ENCODE results near the gene CCDC91. TPM values are rescaled to one million over a fixed set of nuclear protein-coding genes. Genes with fewer than 3 reads are reported as not detected.

The CCDC91 gene
- polyA plus RNA-seq, 3 donors: 6.3 to 18.1 (median 15.6) TPM

DNA sequence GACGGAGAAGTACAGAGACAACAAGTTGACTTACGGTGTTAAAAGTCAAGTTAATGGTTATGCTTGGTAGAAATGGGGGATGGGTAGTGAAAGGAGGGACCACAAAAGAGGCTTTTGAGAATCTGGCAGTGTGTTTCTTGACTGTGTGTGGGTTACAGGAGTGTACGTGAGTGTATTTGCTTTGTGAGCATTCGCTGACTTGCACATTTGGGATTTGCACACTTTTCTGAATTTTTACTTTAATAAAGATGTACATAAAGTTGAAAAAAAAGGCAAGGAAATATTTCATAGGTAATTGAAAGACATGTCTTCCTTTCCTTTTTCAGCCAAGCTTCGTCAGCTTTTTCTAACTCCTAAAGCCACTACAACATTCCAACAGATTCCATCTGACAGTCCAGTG, 28.6 kb upstream of the CCDC91 start:
- peaks cover 0 to 10% (median 0%) of the 10 kb centered on the region in 7 donors for H3K9me3 Mint-ChIP-seq
- no peaks in the 10 kb centered on the region for H3K9me3 ChIP-seq (replicated peaks in 1 of 2; ENCODE audit: control insufficient read depth in 1 of 2, insufficient read depth in 1 of 2, low read length in 2 of 2)
- whole genome bisulfite sequencing (ENCODE audit: insufficient coverage): 97% methylated on average over 3 of the region's 5 CpGs

DNA sequence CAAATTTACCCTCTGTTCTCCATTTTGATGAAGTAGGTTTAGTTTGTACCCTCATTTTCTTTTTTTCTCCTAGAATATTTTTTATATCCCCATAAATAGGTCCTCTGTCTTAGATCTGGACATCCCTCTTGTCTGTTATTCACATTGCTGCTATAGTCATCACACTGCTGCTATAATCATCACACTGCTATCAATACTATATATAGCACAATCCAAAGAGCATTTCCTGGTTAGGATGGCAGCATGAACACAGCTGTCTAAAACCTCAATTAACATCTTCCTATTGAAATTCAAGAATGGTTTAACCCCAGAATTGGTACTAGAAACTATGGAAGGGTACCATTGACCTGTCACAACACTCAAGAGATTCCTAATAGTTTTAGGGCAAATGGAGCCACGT, 27.6 kb upstream of the CCDC91 start:
- Histone ChIP-seq H3K27ac (ENCODE audit: low read depth in 1 of 2, low read length in 2 of 2) (no peak overlapping the region), H3K4me3 (replicated peaks in 1 of 3; ENCODE audit: low read depth in 2 of 3, low read length in 3 of 3) (no peak overlapping the region), H2AFZ (ENCODE audit: insufficient read depth, low read depth, low read length, poor library complexity, severe bottlenecking) (no peak overlapping the region), H3K79me2 (ENCODE audit: insufficient read depth, low read length) (no peaks in the 10 kb centered on the region), H3K4me1 (ENCODE audit: control insufficient read depth in 1 of 2, insufficient read depth in 2 of 2, low read length in 2 of 2) (no peaks in the 10 kb centered on the region), H3K9me3 (replicated peaks in 1 of 2; ENCODE audit: control insufficient read depth in 1 of 2, insufficient read depth in 1 of 2, low read length in 2 of 2) (no peaks in the 10 kb centered on the region), H3K9ac (ENCODE audit: insufficient read depth, low read length, poor library complexity, severe bottlenecking) (no peak overlapping the region), H3K27me3 (ENCODE audit: control insufficient read depth in 2 of 2, insufficient read depth in 2 of 2, low read length in 2 of 2) (no peaks in the 10 kb centered on the region), H3K4me2 (replicated peaks; ENCODE audit: extremely low read depth, low read length, poor library complexity, severe bottlenecking) (no peak overlapping the region), H4K20me1 (ENCODE audit: insufficient read depth, low read length) (no peaks in the 10 kb centered on the region), H3K36me3 (replicated peaks in 1 of 2; ENCODE audit: control insufficient read depth in 1 of 2, insufficient read depth in 2 of 2, low read length in 2 of 2) (no peaks in the 10 kb centered on the region)
- no peak overlapping the region for H3K27ac Mint-ChIP-seq
- intact Hi-C loops (cut with micrococcal nuclease): no loop called here
- DNase-seq: no peak
- 67% methylated on average over 1 of the region's 1 CpG for WGBS (ENCODE audit: insufficient coverage)
- H3K27me3 Mint-ChIP-seq (ENCODE audit: low read depth in 3 of 3): no peaks in the 10 kb centered on the region
- H3K36me3 Mint-ChIP-seq: no peaks in the 10 kb centered on the region
- no peaks in the 10 kb centered on the region for H3K4me1 Mint-ChIP-seq
- H3K4me3 Mint-ChIP-seq: no peak overlapping the region
- peaks cover 0 to 10% (median 0%) of the 10 kb centered on the region in 7 donors for H3K9me3 Mint-ChIP-seq
- TF ChIP-seq, protein P1, sequence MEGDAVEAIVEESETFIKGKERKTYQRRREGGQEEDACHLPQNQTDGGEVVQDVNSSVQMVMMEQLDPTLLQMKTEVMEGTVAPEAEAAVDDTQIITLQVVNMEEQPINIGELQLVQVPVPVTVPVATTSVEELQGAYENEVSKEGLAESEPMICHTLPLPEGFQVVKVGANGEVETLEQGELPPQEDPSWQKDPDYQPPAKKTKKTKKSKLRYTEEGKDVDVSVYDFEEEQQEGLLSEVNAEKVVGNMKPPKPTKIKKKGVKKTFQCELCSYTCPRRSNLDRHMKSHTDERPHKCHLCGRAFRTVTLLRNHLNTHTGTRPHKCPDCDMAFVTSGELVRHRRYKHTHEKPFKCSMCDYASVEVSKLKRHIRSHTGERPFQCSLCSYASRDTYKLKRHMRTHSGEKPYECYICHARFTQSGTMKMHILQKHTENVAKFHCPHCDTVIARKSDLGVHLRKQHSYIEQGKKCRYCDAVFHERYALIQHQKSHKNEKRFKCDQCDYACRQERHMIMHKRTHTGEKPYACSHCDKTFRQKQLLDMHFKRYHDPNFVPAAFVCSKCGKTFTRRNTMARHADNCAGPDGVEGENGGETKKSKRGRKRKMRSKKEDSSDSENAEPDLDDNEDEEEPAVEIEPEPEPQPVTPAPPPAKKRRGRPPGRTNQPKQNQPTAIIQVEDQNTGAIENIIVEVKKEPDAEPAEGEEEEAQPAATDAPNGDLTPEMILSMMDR (IDR thresholded peaks at IDR 0.05): no peak

More for the DNA sequence above, 28.6 kb upstream of the CCDC91 start:
- Histone ChIP-seq H4K20me1 (ENCODE audit: insufficient read depth, low read length) (no peaks in the 10 kb centered on the region), H3K36me3 (replicated peaks in 1 of 2; ENCODE audit: control insufficient read depth in 1 of 2, insufficient read depth in 2 of 2, low read length in 2 of 2) (no peaks in the 10 kb centered on the region), H3K4me2 (replicated peaks; ENCODE audit: extremely low read depth, low read length, poor library complexity, severe bottlenecking) (no peak overlapping the region), H3K27ac (ENCODE audit: low read depth in 1 of 2, low read length in 2 of 2) (no peak overlapping the region), H3K9ac (ENCODE audit: insufficient read depth, low read length, poor library complexity, severe bottlenecking) (no peak overlapping the region), H3K4me1 (ENCODE audit: control insufficient read depth in 1 of 2, insufficient read depth in 2 of 2, low read length in 2 of 2) (no peaks in the 10 kb centered on the region), H3K79me2 (ENCODE audit: insufficient read depth, low read length) (no peaks in the 10 kb centered on the region), H3K27me3 (ENCODE audit: control insufficient read depth in 2 of 2, insufficient read depth in 2 of 2, low read length in 2 of 2) (no peaks in the 10 kb centered on the region), H2AFZ (ENCODE audit: insufficient read depth, low read depth, low read length, poor library complexity, severe bottlenecking) (no peak overlapping the region), H3K4me3 (replicated peaks in 1 of 3; ENCODE audit: low read depth in 2 of 3, low read length in 3 of 3) (no peak overlapping the region)
- Mint-ChIP-seq H3K36me3 (no peaks in the 10 kb centered on the region), H3K27ac (no peak overlapping the region), H3K4me3 (no peak overlapping the region), H3K27me3 (ENCODE audit: low read depth in 3 of 3) (no peaks in the 10 kb centered on the region), H3K4me1 (no peaks in the 10 kb centered on the region)
- intact Hi-C loops (cut with micrococcal nuclease): no loop called here
- TF ChIP-seq, protein P1 (IDR thresholded peaks at IDR 0.05): no peak
- DNase-seq: no peak

All from CD14-positive monocyte (primary cell).